8988T (cell line): ENCODE results near the gene NKAPL.
"Not testable (repeated sequence)": the region's sequence is repeated elsewhere in the genome, so short reads cannot be mapped to it uniquely, and the experiment has no call there.

Source experiments
- DNase-seq: peaks from one replicate; pipeline ENCODE4 v3.0.0; 2011

Gene NKAPL

GRCh38 chr6:28303570-28303969, 44.5 kb downstream of the NKAPL start:
- no peak for DNase-seq

- DNase-seq: not testable (repeated sequence)
Measured at GRCh38 chr6:28306363-28306762, 47.3 kb downstream of the NKAPL start.
